ENCODE data around the gene NOSIP. TPM values are rescaled to one million over a fixed set of nuclear protein-coding genes. Genes with fewer than 3 reads are reported as not detected.
"Not testable (repeated sequence)": the region's sequence is repeated elsewhere in the genome, so short reads cannot be mapped to it uniquely, and the experiment has no call there.

Gene NOSIP, protein sequence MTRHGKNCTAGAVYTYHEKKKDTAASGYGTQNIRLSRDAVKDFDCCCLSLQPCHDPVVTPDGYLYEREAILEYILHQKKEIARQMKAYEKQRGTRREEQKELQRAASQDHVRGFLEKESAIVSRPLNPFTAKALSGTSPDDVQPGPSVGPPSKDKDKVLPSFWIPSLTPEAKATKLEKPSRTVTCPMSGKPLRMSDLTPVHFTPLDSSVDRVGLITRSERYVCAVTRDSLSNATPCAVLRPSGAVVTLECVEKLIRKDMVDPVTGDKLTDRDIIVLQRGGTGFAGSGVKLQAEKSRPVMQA
- total RNA-seq (2014; rRNA removed; shearing (Covaris generic); ENCODE audit: low replicate concordance): 68.5 and 136 TPM in 2 replicates

DNA sequence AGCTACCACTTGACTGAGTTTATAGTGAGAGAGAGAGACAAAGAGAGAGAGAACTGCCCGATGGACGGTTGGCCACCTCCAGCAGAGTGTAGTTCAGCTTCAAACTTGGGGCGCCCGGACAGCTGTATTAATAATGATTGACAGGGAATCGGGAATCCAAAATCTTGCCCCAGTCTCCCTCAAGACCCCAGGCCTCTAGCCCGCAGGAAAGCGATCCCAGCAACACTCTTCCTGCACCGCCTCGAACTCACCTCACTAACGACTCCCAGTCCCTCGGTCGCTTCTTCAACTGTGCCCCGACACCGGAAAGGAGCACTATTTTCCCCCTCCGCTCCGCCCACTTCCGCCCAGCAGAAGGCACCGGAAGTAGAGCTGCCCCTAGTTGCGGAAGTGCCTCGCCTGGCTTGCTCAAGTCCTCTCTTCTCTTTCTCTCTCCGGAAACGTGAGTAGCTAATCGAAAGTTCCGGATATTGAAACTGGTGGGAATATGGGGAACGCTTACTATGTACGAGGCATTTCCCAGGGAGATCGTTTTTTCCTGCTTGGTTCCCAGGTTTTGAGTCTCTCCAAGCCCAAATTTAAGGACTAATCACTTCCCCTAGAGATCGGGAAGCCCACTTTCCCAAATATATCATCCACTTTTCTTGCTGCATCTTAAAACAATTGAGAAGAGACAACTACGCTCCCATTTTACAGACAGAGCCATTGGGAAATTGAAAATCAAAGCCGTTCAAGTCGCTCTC, at the start of gene NOSIP:
Gene NOSIP (minus strand): TSS at position 293 of the 743 bp plus-strand sequence. CDS start 19,865 bp downstream, outside the sequence.
- H3K79me2 ChIP-seq (ENCODE audit: low read length): peaks cover 40% of the 10 kb centered on the region
- peak within 1 kb of the TSS; percentile 27; the same call in 1 of the 2 replicates for H3K27ac ChIP-seq (ENCODE audit: low read length)
- peak; percentile 100 for DNase-seq
- peaks cover 3% of the 10 kb centered on the region; the same call in 1 of the 2 replicates for H3K36me3 ChIP-seq (ENCODE audit: insufficient read depth, low read length)
- peak within 1 kb of the TSS; percentile 86 for H3K4me2 ChIP-seq (ENCODE audit: low read depth, low read length, poor library complexity, severe bottlenecking)
- no peaks in the 10 kb centered on the region for H3K9me3 ChIP-seq (ENCODE audit: low read length)
- peak within 1 kb of the TSS; percentile 80 for H3K4me3 ChIP-seq (ENCODE audit: low read length)
- no peaks in the 10 kb centered on the region for H3K9me2 ChIP-seq (replicated peaks; ENCODE audit: insufficient read depth, low read length)
- H2AFZ ChIP-seq (ENCODE audit: low read length): peak within 1 kb of the TSS; percentile 98
- peak within 1 kb of the TSS; percentile 81 for H3K9ac ChIP-seq (ENCODE audit: low read length)
- no peaks in the 10 kb centered on the region for H4K20me1 ChIP-seq (ENCODE audit: insufficient read depth, low read depth, low read length)
- peaks cover 20% of the 10 kb centered on the region for H3K4me1 ChIP-seq (ENCODE audit: low read length)
- no peaks in the 10 kb centered on the region for H3K27me3 ChIP-seq (ENCODE audit: low read length)

DNA sequence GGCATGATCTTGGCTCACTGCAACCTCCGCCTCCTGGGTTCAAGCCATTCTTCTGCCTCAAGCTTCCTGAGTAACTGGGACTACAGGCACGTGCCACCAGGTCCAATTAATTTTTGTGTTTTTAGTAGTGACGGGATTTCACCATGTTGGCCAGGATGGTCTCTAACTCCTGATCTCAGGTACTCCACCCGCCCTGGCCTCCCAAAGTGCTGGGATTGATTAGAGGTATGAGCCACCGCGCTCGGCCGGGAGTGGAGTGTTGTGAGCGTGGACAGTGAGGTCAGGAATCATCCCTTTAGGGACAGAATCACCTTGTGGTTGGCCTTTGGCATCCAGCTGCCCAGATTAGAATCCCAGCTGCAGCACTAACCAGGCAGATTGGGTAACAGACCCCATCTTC, 49.3 kb upstream of the NOSIP start:
- no peak overlapping the region for H2AFZ ChIP-seq (ENCODE audit: low read length)
- no peaks in the 10 kb centered on the region for H3K9me2 ChIP-seq (replicated peaks; ENCODE audit: insufficient read depth, low read length)
- no peaks in the 10 kb centered on the region for H3K27me3 ChIP-seq (ENCODE audit: low read length)
- no peak overlapping the region for H3K4me2 ChIP-seq (ENCODE audit: low read depth, low read length, poor library complexity, severe bottlenecking)
- H4K20me1 ChIP-seq (ENCODE audit: insufficient read depth, low read depth, low read length): peaks cover 11% of the 10 kb centered on the region; the same call in 1 of the 2 replicates
- H3K9me3 ChIP-seq (ENCODE audit: low read length): no peaks in the 10 kb centered on the region
- H3K36me3 ChIP-seq (ENCODE audit: insufficient read depth, low read length): peaks cover 22% of the 10 kb centered on the region
- H3K79me2 ChIP-seq (ENCODE audit: low read length): no peaks in the 10 kb centered on the region
- no peak overlapping the region for H3K9ac ChIP-seq (ENCODE audit: low read length)
- DNase-seq: no peak
- H3K27ac ChIP-seq (ENCODE audit: low read length): no peak overlapping the region
- no peaks in the 10 kb centered on the region for H3K4me1 ChIP-seq (ENCODE audit: low read length)
- no peak overlapping the region for H3K4me3 ChIP-seq (ENCODE audit: low read length)

DNA sequence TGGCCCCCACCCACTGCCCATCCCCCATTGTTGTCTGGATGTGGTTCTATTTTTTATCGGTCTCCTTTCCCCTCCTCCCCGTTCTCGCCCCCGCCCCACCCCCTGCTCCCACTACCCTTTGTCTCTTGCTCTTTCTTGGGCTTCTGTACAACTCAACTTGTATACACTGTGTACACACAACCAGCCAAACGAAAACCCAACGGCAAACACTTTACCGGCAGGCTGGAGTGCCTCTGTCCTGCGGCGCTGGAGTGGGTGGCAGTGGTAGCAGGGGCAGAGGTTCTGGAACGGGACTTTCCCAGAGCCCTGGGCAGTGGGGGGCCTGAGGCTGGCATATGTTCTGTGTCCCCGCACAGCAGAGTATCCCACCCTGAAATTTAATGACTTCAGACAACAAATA, 45.9 kb upstream of the NOSIP start:
- Histone ChIP-seq H3K27ac (ENCODE audit: low read length) (no peak overlapping the region), H3K9me3 (ENCODE audit: low read length) (no peaks in the 10 kb centered on the region), H3K4me3 (ENCODE audit: low read length) (no peak overlapping the region), H2AFZ (ENCODE audit: low read length) (no peak overlapping the region), H3K27me3 (ENCODE audit: low read length) (no peaks in the 10 kb centered on the region), H3K36me3 (ENCODE audit: insufficient read depth, low read length) (peaks cover 40% of the 10 kb centered on the region), H3K4me1 (ENCODE audit: low read length) (no peaks in the 10 kb centered on the region), H3K4me2 (ENCODE audit: low read depth, low read length, poor library complexity, severe bottlenecking) (no peak overlapping the region), H3K9ac (ENCODE audit: low read length) (no peak overlapping the region), H3K9me2 (replicated peaks; ENCODE audit: insufficient read depth, low read length) (no peaks in the 10 kb centered on the region), H3K79me2 (ENCODE audit: low read length) (0 out of 2 replicates have a peak, but pooled peaks cover 4% of the 10 kb centered on the region), H4K20me1 (ENCODE audit: insufficient read depth, low read depth, low read length) (peaks cover 29% of the 10 kb centered on the region)
- DNase-seq: no peak

DNA sequence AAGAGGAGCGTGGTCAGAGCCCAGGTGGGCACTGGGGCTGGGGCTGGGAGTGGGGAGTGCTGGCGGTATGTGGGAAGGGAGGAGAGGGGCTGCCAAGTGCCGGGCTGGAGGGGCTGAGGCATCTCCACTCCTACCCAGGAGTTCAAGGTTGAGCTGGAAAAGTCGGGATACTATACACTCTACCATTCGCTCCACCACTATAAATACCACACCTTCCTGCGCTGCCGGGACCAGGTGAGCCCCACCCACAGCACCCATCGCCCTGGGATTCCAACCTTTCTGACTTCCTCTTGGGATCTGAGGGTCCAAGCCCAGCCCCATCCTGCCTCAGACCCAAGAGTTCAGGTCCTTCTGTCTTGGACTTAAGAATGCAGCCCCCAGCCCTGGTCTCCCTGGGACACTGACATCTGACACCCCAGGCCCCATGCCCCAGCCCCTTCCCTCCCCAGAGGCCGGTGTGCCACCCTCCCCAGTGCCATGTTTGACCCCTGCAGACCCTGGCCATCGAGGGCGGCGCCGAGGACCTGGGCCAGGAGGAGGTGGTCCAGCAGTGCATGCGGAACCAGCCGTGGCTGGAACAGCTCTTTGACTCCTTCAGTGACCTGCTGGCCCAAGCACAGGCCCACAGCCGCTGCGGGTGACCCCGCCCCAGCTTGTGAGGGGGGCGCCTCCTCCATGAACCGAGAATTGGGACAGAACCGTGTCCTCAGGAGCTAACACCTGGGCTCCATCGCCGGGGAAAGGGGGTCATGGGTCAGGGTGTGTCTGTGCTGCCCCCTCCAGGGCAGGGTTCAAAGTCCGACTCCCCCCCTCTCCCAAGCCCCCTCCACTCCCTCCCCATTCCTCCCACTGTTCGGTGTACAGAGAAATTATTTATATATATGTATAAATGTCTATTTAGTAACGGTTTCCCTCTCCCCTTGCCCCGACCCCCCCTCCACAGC, 44.9 kb upstream of the NOSIP start:
- Histone ChIP-seq H3K79me2 (ENCODE audit: low read length) (0 out of 2 replicates have a peak, but pooled peaks cover 5% of the 10 kb centered on the region), H3K9me3 (ENCODE audit: low read length) (no peaks in the 10 kb centered on the region), H3K9ac (ENCODE audit: low read length) (no peak overlapping the region), H3K27me3 (ENCODE audit: low read length) (no peaks in the 10 kb centered on the region), H4K20me1 (ENCODE audit: insufficient read depth, low read depth, low read length) (peaks cover 33% of the 10 kb centered on the region), H3K27ac (ENCODE audit: low read length) (no peak overlapping the region), H3K36me3 (ENCODE audit: insufficient read depth, low read length) (peaks cover 41% of the 10 kb centered on the region), H2AFZ (ENCODE audit: low read length) (no peak overlapping the region), H3K4me1 (ENCODE audit: low read length) (no peaks in the 10 kb centered on the region), H3K4me3 (ENCODE audit: low read length) (no peak overlapping the region), H3K4me2 (ENCODE audit: low read depth, low read length, poor library complexity, severe bottlenecking) (no peak overlapping the region), H3K9me2 (replicated peaks; ENCODE audit: insufficient read depth, low read length) (no peaks in the 10 kb centered on the region)
- DNase-seq: no peak

DNA sequence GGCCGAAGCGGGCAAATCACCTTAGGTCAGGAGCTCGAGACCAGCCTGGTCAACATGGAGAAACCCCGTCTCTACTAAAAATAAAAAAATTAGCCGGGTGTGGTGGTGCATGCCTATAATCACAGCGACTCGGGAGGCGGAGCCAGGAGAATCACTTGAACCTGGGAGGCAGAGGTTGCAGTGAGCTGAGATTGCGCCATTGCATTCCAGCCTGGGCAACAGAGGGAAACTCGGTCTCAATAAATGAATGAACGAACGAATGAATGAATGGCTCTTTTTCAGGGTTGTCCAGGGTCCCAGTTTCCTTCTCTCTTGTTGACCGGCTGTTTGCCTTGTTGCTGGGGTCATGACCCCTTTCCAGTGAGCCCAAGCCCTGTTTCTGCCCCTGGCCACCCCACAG, 37.5 kb upstream of the NOSIP start:
- DNase-seq; H3K4me3 ChIP-seq (ENCODE audit: low read length); H3K27me3 ChIP-seq (ENCODE audit: low read length); H3K9me2 ChIP-seq (replicated peaks; ENCODE audit: insufficient read depth, low read length); H3K4me2 ChIP-seq (ENCODE audit: low read depth, low read length, poor library complexity, severe bottlenecking); H2AFZ ChIP-seq (ENCODE audit: low read length); H3K4me1 ChIP-seq (ENCODE audit: low read length); H3K27ac ChIP-seq (ENCODE audit: low read length); H3K9ac ChIP-seq (ENCODE audit: low read length); H3K9me3 ChIP-seq (ENCODE audit: low read length): not testable (repeated sequence)
- Histone ChIP-seq H4K20me1 (ENCODE audit: insufficient read depth, low read depth, low read length) (peaks cover 35% of the 10 kb centered on the region), H3K79me2 (ENCODE audit: low read length) (peaks cover 26% of the 10 kb centered on the region), H3K36me3 (ENCODE audit: insufficient read depth, low read length) (peaks cover 39% of the 10 kb centered on the region)

DNA sequence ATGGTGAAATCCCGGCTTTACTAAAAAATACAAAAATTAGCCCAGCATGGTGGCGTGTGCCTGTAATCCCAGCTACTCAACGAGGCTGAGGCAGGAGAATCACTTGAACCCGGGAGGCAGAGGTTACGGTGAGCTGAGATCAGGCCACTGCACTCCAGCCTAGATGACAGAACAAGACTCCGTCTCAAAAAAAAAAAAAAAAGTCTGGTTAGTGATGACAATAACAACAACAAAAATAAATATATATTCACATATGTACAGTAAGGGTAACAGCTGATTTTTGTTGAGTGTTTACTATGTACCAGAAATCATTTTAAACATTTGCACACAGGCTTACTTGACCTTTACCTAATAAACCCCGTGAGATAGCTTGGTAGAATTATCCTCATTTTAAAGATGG, 36.6 kb upstream of the NOSIP start:
- no peaks in the 10 kb centered on the region for H3K27me3 ChIP-seq (ENCODE audit: low read length)
- no peak overlapping the region for H3K9ac ChIP-seq (ENCODE audit: low read length)
- peaks cover 37% of the 10 kb centered on the region for H3K36me3 ChIP-seq (ENCODE audit: insufficient read depth, low read length)
- H3K9me3 ChIP-seq (ENCODE audit: low read length): no peaks in the 10 kb centered on the region
- no peaks in the 10 kb centered on the region for H3K9me2 ChIP-seq (replicated peaks; ENCODE audit: insufficient read depth, low read length)
- H4K20me1 ChIP-seq (ENCODE audit: insufficient read depth, low read depth, low read length): peaks cover 30% of the 10 kb centered on the region
- no peak for DNase-seq
- H3K4me1 ChIP-seq (ENCODE audit: low read length): no peaks in the 10 kb centered on the region
- H3K4me3 ChIP-seq (ENCODE audit: low read length): no peak overlapping the region
- peaks cover 32% of the 10 kb centered on the region for H3K79me2 ChIP-seq (ENCODE audit: low read length)
- H2AFZ ChIP-seq (ENCODE audit: low read length): no peak overlapping the region
- H3K27ac ChIP-seq (ENCODE audit: low read length): no peak overlapping the region
- H3K4me2 ChIP-seq (ENCODE audit: low read depth, low read length, poor library complexity, severe bottlenecking): no peak overlapping the region

DNA sequence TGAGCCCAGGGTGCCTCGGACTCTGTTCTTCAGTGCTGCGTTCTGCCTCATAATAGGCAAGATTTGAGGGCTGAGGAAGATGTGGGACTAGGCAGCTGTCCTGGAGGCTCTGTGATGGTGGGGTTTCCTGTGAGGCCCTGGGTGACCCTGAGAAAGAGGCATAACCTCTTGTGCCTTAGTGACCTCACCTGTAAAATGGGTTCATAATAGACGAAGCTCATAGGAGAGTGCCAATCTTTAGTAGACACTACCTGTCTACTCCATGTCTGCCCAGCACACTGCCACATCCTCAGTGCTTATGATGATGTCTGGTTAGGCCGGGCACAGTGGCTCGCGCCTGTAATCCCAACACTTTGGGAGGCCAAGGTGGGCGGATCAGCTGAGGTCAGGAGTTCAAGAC, 36.2 kb upstream of the NOSIP start:
- peaks cover 26% of the 10 kb centered on the region for H4K20me1 ChIP-seq (ENCODE audit: insufficient read depth, low read depth, low read length)
- H3K4me1 ChIP-seq (ENCODE audit: low read length): no peaks in the 10 kb centered on the region
- H2AFZ ChIP-seq (ENCODE audit: low read length): no peak overlapping the region
- H3K27ac ChIP-seq (ENCODE audit: low read length): no peak overlapping the region
- H3K9me3 ChIP-seq (ENCODE audit: low read length): no peaks in the 10 kb centered on the region
- no peak for DNase-seq
- no peaks in the 10 kb centered on the region for H3K9me2 ChIP-seq (replicated peaks; ENCODE audit: insufficient read depth, low read length)
- H3K4me3 ChIP-seq (ENCODE audit: low read length): no peak overlapping the region
- no peaks in the 10 kb centered on the region for H3K27me3 ChIP-seq (ENCODE audit: low read length)
- peaks cover 30% of the 10 kb centered on the region for H3K79me2 ChIP-seq (ENCODE audit: low read length)
- no peak overlapping the region for H3K4me2 ChIP-seq (ENCODE audit: low read depth, low read length, poor library complexity, severe bottlenecking)
- peaks cover 33% of the 10 kb centered on the region for H3K36me3 ChIP-seq (ENCODE audit: insufficient read depth, low read length)
- no peak overlapping the region for H3K9ac ChIP-seq (ENCODE audit: low read length)

All from Karpas-422 (cell line).